Stimulated activated CD8-positive, alpha-beta memory T cell treated with anti-CD3 and anti-CD28 coated beads, Interleukin-7, amount 100 ng/mL, for 1 hour (primary cell): ENCODE measurements around the gene RTN4.

Experiments used
- DNase-seq, 2 donors: peaks; one replicate each; pipeline ENCODE4 v3.0.0-alpha.2; 2020; ENCODE audit warnings: low read depth in 2 of 2

RTN4 gene

DNA sequence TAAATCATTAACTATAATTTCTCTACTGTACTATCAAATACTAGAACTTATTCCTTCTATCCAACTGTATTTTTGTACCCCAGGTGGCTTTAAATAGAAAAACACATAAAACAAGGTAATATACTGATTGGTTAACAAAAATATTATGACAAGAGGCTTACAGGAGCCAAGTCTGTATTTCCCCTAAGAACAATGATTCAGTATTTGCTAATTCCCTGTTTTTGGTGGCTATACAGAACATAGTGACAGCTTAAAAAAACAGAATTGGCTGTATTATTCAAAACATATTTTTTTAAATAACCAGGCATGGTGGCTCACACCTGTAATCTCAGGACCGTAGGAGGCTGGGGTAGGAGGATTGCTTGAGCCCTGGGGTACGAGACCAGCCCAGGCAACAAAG is 16.3 kb downstream of the RTN4 start:
- DNase-seq, result no peak

DNA sequence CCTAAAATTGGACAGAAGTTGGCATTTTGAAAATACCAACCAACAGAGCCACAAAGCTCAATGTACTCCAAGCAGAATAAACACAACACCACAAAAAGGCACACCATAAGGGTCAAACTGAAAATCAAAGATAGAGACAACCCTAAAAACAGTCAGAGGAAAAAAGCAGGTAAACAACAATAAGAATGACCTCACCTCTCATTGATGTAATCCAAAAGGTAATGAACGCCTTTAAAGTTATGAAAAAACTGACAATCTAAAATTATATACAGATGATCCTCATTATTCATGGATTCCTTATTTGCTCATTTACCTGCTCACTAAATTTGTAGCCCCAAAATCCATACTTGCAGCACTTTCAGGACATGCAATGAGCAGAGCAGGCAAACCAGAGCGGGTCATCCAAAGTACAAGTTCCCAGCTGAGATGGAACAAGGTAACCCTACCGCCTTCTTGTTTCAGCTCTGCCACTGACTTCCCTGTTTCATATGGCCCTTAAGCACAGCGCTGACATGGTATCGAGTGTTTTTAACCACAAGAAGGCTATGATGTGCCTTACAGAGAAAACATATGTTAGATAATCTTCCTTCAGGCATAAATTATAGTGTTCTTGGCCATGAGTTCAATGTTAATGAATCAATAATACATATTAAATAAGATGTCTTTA is 17.0 kb downstream of the RTN4 start:
- DNase-seq, result no peak

DNA sequence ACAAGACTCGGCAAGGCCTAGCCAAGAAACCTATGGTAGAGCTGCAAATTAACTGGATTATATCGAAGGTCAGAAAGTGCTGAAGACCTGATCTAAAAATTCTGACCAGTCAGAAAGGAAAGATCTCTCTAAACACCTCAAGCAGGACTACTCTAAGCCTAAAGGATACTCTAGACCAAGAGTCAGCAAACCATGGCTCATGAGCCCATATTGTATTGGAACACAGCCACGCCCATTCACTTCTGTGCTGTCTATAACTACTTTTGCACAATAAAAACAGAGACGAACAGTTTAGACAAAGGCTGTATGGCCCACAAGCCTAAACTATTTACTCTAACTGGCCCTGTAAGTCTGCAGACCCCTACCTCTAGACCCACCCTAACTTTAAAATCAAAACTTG is 18.7 kb downstream of the RTN4 start:
- DNase-seq, result no peak

DNA sequence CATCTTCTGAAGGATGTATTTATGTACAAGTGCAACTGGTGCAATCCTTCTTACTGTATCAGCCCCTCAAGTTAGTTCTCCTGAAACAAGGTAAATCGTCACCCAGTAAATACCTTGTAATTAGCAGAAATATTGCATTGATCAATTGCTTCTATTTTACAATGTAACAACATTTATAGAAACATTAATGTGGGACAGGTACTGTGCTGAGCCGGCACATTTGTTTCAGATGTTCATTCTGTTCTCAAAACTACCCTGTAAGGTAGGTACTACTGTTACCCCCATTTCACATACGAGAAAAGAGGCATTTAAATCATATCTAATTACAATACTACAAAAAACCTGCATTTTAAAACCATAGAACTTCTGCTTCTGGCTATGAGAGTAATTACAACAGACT is 19.5 kb downstream of the RTN4 start:
- DNase-seq, result no peak

DNA sequence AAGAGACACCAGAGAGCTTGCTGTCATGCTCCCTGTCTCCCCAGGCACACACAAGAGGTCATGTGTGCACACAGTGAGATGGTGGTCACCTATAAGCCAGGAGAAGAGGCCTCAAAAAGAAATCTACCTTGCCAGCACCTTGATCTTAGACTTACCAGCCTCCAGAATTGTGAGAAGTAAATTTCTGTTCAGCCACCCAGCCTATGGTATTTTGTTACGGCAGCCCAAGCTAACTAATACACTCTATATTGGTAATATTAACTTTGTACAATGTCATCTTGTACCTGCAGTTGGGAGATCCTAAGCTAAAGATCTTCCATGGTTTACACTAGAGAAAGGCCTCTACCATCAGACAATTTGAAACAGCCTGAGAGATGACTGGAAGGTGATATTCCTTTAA is 21.2 kb downstream of the RTN4 start:
- DNase-seq, result no peak

DNA sequence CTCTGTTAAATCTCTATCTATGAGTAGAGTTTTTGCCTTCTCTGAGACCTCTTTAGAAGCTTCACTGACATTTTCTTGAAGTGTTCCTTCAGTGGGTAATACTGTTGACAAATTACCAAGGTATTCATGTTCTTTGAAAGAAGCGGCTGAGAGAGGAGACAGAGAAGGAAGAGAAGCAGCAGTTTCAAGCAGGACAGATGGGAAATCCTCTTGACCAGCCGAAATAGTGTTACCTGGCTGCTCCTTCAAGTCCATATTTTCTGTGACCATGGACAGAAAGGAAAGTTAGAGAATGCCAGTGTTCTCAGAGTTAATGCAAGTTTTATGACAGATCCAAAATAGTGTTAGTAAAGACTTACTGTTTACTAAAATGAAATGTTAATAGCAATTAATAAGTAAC is 23.0 kb downstream of the RTN4 start:
- DNase-seq, result no peak

DNA sequence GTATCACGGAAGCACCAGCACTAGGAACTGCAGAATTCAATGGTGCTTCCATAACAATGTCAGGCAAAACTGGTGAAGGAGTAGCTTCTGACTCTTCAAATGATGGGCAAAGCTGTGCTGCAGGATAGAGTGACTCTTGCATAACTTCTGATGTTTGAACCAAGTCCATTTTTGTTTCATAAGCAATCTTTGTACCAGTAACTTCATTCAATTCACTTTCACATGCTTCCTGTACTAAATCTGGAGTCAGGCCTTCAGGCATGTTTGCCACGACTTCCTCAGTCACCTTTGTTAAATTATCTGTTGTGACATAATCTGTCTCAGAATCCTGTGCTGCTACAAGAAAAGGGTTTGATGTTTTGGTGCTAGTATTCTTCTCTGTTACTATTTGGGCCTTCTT is 24.0 kb downstream of the RTN4 start:
- DNase-seq, result no peak

DNA sequence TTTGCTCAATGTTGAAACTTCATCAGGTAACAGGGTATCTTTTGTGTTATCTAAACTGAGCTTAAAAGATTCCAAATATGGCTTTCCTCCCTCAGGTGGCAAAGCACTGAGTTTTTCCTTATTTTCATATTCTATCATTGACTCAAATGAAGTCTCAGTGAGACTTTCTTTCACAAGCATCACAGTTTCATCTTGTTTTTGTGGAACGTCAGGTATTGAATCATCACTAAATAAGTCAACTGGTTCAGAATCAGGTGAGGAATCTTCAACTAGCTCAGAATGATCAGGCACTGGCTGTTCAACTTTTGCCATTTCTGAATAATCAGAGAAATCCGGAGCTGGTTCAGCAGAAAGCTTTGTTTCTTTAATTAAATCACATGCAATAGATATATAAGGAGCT is 24.6 kb downstream of the RTN4 start:
- DNase-seq, result no peak

DNA sequence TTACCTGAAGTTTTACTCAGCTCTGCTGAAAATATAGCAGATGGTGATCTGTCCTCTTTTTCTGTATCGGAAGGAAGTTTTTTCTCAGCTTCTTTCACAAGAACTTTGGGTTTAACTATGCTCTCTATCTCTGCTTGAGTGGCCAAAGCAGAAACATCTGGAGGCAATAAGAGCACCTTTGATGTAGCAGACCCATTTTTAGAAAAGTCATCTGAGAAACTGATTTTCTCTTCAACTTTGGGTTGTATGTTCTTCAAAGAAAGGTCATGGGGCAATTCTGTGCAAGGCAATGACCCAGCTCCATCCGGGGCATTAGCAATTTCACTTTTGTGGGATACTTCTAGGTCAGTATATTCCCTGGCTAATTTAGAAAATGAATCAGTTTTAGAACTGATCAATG is 25.2 kb downstream of the RTN4 start:
- DNase-seq, result no peak

DNA sequence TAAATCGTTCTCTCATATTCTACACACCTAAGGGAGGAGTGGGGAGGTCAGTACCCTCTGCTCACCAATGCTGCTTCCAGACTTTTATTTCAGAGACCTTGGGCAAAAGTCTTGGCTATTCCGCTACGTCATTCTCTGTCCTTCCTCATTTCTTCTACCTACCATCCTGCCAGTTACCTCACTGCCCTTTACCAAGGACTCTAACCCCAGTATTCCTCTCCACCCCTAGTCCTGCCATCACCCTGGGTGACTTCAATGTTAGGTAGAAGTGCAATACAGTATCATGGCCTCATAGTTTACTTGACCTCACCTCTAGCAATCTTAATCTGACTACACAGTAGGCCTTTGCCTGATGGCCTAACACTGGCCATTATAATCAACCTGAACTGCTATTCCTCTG is 27.8 kb downstream of the RTN4 start:
- no peak for DNase-seq

DNA sequence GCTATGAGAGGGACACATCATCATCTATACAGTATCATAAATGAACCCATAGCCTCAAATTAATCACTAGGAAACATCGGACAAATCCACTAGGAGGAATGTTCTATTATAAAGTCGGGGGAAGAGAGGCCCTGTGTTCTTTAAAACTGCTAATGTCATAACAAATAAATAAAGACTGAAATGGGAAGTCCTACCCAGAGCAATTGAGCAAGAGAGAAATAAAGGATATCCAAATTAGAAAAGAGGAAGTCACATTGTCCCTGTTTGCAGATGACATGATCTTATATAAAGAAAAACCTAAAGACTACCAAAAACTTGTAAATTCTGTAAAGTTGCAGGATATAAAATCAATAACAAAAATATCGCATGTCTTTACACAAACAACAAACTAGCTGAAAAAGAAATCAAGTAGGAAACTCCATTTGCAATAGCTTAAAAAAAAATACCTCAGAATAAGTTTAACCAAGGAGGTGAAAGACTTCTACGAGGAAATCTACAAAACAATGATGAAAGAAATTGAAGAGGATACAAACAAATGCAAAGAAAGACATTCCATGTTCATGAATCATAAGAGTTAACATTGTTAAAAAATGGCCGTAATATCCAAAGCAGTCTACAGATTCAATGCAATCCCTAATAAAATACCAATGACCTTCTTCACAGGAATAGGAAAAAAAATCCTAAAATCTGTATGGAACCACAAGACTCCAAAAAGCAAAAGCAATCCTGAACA is 30.6 kb downstream of the RTN4 start:
- DNase-seq, result no peak

DNA sequence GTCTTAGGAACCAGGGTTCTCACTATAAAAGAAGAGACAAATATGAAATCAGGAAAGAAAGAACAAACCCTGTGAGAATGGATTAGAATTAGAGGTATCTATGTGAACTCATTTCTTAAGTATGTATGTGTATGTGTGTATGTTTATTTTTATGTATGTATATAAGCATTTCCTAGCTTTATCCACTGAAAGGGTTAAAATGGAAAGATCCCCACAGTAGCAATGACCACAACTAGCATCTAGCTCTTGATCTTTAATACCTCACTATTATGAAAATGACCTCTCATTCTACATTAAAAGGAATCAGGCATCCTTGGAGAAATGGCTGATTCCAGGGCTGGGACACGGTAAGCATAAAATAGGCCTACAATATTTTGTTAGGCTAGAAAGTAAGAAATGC is 31.6 kb downstream of the RTN4 start:
- DNase-seq, result no peak

DNA sequence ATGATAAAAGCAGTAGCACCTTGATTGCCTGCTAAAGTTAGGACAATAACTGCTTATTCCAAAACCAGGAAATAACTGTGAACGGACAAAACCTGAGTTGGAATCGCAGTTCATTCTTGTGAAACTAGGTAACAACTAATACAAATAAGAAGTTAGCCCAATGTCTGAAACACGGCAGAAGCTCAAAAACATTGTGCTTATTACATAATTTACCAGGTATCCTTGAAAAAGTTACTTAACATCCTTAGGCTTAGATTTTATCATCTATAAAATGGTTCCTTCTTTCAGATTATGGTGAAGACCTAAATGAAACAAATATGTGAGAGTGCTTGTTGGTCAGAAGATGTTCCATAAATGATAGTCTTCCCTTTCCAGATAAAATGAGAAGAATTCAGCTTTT is 32.4 kb downstream of the RTN4 start:
- no peak for DNase-seq

DNA sequence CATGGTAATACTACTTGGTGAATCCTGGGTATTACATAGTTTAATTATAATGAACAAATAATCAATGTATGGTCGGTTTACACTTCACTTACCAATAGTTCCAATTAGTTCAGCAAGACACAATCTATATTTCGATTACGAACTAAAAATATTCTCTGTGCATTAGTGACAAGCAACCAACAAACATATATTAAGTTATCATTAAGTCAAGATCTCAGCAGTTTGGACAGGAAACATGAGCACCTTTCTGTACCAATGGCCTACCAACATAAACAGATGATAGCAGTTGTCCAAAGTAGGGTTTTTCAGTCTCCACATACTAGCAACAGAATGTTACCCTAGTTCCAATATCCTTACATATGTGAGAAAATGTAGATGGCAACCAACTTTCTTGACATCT is 32.8 kb downstream of the RTN4 start:
- no peak for DNase-seq

DNA sequence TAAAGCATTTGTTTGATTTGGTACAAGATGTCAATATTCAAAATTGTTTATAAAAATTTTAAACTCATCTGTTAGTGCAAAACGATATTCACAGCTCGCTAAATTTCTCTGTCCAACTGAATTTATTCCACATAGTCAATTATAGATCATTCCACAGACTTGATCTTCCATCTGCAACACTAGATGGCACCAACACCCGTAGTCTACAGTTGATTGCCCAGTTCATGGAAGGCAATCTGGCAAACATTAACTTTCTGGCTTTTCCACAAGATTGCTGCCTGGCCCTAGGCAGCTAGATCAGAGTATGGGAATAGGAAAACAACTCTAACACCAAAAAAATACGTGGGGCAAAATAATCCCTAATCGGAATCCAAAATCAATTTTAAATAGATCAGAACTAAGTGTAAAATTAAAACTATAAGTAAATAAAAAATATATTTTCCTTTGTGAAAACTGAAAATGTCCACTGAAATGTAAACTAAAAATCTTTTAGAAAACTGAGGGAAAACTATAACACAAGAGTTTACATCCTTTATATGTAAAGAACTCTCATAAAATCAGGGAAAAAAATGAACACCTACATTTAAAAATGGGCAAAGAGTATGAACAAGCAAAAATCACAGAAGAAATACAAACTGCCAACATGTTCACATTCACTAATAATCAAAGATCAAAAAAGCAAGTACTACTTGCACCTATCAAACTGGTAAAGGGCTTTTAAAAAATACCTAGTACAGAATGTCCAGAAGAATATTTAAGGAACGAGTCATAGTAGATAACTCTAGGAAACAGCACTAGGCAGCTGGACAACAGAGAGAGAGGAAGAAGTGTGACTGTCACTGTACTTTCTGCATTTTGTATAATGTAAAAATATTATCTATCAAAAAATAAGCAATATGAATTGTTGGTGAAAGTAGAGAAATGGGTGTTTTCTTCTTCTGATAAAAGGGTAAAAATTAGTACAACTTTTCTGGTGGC is 35.0 kb downstream of the RTN4 start:
- peak in 1 of 2 donors; percentile 19 for DNase-seq

DNA sequence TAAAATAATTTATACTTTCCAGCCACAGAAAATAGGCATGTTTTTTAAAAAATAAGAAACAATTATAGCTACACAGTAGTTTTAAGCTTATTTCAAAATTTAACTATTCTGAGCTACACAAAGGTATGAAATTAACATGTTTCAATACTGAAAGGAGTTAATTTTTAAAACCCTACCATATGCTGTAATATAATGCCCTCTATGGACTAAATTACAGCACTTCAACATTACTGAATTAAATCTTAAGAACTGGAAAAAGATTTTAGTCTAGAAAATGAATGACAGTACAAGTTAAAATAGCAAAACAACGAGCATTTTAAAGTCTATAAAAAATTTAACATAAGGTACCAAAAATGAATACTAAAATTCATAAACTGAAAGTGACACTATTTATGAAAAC is 36.3 kb downstream of the RTN4 start:
- no peak for DNase-seq

DNA sequence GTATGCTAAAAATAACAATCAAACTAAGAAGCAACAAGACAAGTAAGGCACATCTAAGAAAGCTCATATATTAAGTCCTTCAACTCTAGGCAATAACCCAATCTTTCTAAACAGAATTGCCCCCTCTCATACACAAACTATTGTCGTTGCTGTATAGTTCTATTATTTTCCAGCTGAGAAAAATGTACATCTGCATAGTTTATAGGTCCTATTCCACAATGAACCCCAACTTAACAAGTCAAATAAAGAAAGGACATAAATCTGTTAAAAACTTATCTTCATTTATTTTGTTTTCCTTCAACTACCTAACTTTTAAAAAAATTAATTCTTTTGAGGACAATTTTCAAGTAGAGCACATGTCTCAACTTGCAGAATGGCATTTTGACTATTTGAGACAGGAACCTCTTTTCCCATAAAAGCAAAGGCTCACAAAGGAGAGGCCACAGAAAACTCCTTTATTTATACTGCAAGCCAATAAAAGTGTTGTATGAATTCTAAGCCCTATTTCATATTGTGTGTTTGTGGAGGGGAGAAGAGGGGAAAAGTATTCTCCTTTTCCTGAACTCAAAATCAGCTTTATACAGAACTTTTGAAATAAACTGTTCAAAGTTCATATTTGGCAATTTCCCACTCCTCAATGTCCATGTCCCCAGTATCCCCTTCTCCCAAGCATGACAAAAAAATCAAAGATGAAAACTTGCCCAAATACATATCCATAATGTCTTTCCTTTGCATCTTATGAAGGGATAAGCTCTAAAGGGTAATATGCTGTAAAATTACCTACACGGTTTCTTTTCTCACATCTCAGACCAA is 37.4 kb downstream of the RTN4 start:
- no peak for DNase-seq

DNA sequence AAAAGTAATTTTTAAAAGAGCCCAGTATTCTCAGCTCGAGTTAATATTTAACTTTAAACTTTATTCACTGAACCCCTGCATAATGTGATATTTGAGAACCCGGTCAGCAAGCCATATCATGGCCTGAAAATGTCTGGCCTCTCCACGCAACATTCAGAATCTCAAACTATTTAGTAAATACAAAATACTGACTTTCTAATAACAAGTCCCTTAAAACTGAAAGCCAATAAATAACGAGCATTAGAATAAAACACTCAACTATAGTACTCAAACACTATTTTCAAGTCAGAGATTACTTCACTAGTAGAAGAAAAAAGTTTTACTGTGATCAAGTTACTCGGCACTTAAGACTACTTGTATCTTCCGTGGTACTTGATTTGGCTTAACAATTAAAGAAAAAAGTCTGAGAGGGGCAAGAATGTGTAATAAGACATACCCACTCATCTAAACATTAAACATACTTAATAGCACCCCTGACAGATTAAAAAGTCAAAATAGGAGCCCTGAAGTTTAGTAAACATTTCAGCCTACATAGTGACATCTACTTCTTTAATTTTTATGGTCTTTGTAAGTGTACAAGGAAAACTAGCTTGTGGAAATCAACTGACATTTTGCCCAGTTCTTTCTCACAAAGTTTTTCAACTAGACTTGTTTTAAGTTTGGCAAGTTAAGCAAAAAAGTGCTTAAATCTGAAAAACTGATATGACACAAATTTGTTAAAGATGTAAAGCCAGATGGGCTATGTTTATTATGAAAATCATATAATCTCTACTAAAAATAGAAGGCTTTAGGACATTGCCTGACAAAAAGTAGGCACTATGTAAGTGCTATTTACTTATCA is 38.2 kb downstream of the RTN4 start:
- DNase-seq, result no peak

DNA sequence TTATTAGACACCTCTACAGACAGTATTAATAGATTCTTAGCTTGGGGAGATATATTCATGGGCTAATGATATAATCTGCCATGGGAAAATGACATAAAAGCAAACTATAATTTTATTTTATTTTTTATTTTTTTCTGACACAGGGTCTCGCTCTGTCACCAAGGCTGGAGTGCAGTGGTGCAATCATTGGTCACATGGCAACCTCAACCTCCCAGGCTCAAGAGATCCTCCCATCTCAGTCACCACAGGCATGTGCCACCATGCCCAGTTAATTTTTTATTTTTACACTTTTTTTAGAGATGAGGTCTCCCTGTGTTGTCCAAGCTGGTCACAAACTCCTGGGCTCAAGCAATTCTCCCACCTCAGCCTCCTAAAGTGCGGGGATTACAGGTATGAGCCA is 39.3 kb downstream of the RTN4 start:
- DNase-seq, result no peak

DNA sequence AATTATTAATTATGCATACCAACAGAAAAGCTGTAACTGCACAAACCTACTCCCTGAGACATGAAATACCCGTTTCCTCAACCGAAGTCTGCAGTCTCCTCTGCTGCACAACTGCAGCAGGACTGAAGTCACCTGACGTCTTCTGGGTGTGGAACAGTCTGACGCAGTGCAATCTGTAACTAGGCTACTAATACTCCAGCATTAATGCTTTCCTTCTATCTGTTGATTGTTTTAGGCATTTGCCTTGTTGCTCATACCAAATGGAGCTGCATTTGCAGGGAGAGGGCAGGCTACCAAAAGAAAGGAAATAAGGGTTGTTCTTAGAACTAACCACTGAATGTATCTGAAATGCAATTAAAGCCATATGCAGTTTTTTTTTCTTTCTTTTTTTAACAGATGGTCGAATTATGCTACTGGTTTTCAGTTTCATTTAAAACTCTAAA is 40.1 kb downstream of the RTN4 start:
- peak in 1 of 2 donors; percentile 13 for DNase-seq
